ENCODE data around the gene CTSD.

DNA sequence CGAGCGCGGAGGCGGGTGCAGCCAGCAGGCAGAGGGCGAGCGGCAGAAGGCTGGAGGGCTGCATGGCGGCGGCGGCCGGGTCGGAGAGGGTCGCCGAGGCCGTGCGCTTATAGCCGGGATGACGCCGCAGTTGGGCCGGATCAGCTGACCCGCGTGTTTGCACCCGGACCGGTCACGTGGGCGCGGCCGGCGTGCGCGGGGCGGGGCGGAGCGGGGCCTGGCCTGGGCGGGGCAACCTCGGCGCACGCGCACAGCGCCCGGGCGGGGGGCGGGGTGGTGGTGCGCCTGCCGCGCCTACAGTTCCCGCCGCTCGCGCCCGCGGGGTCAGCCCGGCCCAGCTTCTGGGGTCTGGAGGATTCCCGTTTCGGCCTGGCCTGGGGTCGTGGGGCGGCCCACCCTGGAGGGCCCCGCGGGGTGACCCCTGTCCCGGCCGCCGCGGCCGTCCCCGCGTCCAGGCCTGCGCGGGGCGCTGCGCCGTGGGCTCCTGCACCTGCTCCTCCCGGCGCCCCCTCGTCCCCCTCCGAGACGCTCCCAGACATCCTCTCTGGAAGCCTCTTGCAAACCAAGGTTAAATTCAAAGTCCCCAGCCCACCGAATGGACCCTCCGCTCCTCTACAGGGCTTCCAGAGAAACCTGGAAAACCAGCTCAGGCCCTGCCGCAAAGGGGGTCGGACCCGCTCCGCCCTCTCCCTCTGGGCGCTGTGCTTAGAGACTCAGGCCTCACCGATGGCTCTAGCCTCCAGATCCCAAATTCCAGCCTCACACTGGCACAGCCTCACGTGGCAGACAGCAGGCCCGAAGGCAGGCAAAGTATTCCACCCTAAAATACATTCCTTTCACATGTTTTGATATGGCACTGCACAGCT is at the start of gene CTSD:
- TF ChIP-seq, protein P1, sequence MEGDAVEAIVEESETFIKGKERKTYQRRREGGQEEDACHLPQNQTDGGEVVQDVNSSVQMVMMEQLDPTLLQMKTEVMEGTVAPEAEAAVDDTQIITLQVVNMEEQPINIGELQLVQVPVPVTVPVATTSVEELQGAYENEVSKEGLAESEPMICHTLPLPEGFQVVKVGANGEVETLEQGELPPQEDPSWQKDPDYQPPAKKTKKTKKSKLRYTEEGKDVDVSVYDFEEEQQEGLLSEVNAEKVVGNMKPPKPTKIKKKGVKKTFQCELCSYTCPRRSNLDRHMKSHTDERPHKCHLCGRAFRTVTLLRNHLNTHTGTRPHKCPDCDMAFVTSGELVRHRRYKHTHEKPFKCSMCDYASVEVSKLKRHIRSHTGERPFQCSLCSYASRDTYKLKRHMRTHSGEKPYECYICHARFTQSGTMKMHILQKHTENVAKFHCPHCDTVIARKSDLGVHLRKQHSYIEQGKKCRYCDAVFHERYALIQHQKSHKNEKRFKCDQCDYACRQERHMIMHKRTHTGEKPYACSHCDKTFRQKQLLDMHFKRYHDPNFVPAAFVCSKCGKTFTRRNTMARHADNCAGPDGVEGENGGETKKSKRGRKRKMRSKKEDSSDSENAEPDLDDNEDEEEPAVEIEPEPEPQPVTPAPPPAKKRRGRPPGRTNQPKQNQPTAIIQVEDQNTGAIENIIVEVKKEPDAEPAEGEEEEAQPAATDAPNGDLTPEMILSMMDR (IDR thresholded peaks at IDR 0.05): no peak
- no peak for TF ChIP-seq POLR2A (IDR thresholded peaks at IDR 0.05)
